T-helper 2 cell treated with Interferon-gamma antibody and Interleukin-4, amounts not matched to agents 100 ng/mL and 5 ng/mL, for 36 hours (primary cell): ENCODE results near the gene ZNF112. TPM values are rescaled to one million over a fixed set of nuclear protein-coding genes. Genes with fewer than 3 reads are reported as not detected.

Experiments used
- intact Hi-C: fragments of 100-400 bp; cut with micrococcal nuclease; formaldehyde crosslinking; loops from one replicate; pipeline ENCODE4 v1.15.1; 2023
- total RNA-seq: library from RNA; stranded (reverse); gene quantifications from 2 replicates; pipeline ENCODE4 v1.2.3, GENCODE V29; 2022

ZNF112 gene
- total RNA-seq, 1 donor from 2014 or later, result not detected

DNA sequence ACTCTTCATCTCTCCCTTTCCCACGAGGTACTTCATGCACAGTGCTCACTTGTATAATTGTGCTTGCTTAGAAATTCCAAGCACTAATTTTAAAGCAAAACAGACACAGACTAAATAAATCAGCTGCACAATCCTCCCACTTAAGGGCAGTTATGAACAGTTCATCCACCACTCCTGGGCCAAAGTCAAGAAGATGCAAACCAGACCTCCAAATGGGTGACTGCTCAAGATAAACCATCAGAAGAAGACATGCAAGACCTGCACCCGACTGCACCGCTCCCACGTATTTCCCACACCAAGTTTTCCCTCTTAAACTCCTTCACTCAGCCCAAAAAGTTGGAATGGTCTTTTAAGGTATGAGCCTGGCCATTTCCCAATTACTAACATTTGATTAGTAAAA, 71.5 kb downstream of the ZNF112 start:
- intact Hi-C loops, result no loop called here

DNA sequence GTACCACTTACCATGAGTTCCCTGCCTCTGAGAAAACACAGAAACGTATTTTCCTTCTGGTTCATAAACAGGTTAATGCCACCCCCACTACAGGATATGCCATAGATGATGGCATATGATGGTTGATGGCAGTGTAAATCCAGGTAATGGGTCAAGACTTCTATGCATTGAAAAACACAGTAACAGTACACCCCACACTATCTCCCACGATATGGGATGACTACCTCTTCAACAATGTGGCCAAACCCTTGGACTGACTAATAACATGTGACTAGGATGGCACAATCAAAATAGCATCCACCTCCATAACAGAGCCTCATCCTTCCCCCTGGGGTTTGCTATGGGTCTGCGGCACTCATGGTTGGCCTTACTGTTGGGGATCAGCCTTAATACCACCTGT, 73.6 kb downstream of the ZNF112 start:
- intact Hi-C loops, result no loop called here

DNA sequence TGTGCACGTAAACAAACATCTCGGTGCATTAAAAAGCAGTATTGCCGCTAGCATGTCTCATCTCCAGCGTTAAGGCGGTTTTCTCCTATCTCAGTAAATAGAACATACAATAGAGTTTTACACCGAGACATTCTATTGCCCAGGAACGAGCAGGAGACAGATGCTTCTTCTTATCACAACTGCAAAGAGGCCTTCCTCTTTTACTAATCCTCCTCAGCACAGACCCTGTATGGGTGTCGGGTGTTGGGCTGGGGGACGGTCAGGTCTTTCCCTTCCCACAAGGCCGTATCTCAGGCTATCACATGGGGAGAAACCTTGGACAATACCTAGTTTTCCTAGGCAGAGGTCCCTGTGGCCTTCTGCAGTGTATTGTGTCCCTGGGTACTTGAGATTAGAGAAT, 75.6 kb downstream of the ZNF112 start:
- intact Hi-C loops, result no loop called here

DNA sequence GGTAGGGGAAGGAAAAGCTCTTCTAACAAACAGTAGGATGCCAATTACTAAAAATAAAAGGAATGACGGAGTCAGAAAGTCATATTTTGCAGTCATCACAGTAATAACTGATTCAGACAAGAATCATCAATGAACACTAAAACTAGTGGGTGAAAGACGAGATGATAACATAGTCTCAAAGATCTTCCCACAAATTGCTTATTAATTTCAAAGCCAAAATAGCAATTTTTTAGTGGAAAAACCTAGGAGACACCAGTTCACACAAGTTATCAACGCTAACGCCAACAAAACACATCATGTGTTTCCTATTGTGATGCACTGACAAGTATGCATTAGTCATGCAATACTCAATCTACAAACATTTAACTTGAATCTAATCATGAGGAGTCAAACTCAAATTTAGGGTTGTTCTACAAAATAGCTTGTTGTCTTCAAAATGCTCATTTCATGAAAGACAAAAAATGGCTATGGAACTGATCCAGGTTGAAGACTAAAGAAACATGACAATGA, 78.2 kb downstream of the ZNF112 start:
- intact Hi-C loops, result no loop called here

DNA sequence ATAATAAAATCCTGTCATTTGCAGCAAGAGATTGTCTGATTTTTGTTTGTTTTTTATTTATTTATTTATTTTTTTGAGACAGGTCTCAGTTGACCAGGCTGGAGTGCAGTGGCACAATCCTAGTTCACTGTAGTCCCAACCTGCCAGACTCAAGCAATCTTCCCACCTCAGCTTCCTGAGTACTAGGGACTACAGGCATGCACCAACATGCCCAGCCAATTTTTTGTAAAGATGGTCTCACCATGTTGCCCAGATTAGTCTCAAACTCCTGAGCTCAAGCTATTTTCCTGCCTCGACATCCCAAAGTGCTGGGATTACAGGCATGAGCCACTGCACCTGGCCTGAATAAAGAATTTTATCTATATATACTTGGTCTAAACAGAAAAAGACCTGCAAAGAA, 79.1 kb downstream of the ZNF112 start:
- intact Hi-C loops, result no loop called here

Other genes starting within 250 kb of the ZNF112 start
- 4.3 and 5.4 TPM in 2 replicates for gene ZNF225, start 243.3 kb downstream of the ZNF112 start, total RNA-seq
- 11.1 and 12.6 TPM in 2 replicates for gene ZNF234, start 215.1 kb downstream of the ZNF112 start, total RNA-seq
- gene ZNF226, start 191.6 kb downstream of the ZNF112 start, total RNA-seq, result 13.7 and 14.2 TPM in 2 replicates
- gene ZNF227, start 144.1 kb downstream of the ZNF112 start, total RNA-seq, result 24.8 and 26.3 TPM in 2 replicates
- 0.41 TPM in 1 of 2 replicates, not detected in the other for gene ZNF233, start 96.8 kb downstream of the ZNF112 start, total RNA-seq
- 4.2 and 5.3 TPM in 2 replicates for gene ZNF235, start 51.7 kb downstream of the ZNF112 start, total RNA-seq
- gene ZNF285, start 44.9 kb upstream of the ZNF112 start, total RNA-seq, result 0.18 and 0.32 TPM in 2 replicates
- 0.07 and 0.57 TPM in 2 replicates for gene ZNF229, start 91.8 kb upstream of the ZNF112 start, total RNA-seq
- gene ZNF180, start 143.8 kb upstream of the ZNF112 start, total RNA-seq, result 9.8 and 11.8 TPM in 2 replicates
- not detected in 2 replicates for gene CEACAM20, start 173.0 kb upstream of the ZNF112 start, total RNA-seq